ENCODE measurements around the gene C5. TPM values are rescaled to one million over a fixed set of nuclear protein-coding genes. Genes with fewer than 3 reads are reported as not detected.
A peak's percentile ranks its signal among the peaks of the same experiment; 100 is the strongest.

Gene C5
- total RNA-seq, 1 experiment from 2014 or later = 11.5 TPM

DNA sequence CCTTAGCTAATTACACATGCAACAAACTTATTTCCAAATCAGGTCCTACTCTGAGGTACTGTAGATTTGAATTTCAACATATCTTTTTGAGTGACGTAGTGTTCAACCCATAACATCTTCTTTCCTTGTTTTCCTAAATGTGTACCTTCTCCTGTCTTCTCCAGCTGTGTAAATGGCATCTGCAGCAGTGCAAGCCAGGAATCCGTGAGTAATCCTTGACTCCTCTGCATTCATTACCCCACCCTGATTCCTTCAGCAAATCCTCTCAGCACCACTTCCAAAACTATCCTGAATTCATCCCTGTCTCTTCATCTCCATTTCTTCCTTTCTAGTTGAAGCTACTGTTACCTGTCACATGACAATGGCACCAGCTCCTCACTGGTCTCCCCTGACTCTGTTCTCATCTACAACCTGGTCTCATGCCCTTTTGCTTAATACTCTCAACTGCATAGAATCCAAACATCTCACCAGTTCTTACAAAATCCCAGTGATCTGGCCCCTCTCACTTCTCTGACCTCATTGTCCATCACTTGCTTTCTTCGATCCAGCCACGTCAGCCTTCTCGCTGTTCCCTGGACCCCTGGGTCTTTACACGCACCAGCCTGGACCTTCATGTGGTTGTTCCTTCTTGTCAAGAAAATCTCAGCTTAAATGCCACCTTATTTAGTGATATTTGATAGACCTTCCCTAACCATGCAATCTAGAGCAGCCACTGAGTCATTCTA, 108.9 kb downstream of the C5 start:
- peak; percentile 53 for DNase-seq (ENCODE audit: low spot score)

DNA sequence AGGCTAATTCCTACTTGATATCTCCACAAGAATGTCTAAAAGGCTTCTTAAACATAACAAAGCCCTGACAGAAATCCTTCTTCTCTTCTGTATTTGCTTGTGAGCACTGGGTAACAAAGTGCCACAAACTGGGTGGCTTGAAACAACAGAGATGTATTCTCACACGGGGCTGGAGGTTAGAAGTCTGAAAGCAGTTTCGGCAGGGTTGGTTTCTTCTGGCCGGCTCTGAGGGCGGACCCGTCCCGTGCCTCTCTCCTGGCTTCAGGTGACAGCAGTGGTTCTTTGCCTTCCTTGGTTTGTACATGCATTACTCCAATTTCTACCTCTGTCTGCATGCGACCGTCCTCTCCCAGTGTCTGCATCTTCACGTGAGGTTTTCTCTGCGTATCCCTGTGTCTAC, 109.5 kb downstream of the C5 start:
- DNase-seq (ENCODE audit: low spot score) = no peak

DNA sequence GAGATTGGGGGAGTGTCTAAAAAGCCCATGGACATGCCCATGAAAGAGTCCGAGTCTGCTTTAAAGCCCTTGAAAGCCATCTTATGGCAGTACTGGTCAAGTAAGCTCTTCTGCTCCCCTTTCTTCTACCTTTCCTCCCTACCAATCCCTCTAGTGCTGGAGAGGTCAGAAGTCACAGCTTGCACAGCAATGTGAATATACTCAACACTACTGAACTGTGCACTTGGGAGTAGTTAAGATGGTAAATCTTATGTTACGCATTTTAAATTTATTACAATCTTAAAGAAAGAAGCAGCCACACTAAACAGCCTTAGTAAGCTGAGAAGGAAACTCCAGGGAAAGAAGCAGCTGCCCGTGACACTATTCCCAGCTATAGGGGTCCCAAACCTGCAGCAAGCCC, 111.2 kb downstream of the C5 start:
- no peak for DNase-seq (ENCODE audit: low spot score)

GRCh38 chr9:120937596-120937995, 112.5 kb downstream of the C5 start:
- no peak for DNase-seq (ENCODE audit: low spot score)

GRCh38 chr9:120937127-120937526, 112.9 kb downstream of the C5 start:
- DNase-seq (ENCODE audit: low spot score) = no peak

DNA sequence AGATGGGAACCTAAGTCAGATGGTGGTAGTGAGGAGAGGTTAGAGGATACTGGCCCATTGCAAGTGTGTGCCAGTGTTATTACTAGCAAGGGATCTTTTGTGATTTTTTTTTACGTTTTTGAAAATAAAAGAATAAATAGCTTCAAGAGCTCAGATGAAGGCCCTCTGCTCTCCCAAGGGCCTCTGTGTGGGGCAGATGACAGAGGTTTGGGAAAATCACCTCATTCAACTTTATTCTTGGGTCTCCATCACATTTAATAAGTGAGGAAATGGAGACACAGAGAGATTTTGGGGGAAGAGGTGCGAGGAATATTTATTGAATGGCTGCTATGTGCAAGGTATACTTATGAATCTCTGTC, 113.3 kb downstream of the C5 start:
- no peak for DNase-seq (ENCODE audit: low spot score)

- peak; percentile 95 for DNase-seq (ENCODE audit: low spot score)
Measured at GRCh38 chr9:120936011-120936763, 113.9 kb downstream of the C5 start.

GRCh38 chr9:120935383-120935857, 114.7 kb downstream of the C5 start:
- DNase-seq (ENCODE audit: low spot score) = peak; percentile 74

- no peak for DNase-seq (ENCODE audit: low spot score)
Measured at GRCh38 chr9:120934281-120934680, 115.8 kb downstream of the C5 start.

DNA sequence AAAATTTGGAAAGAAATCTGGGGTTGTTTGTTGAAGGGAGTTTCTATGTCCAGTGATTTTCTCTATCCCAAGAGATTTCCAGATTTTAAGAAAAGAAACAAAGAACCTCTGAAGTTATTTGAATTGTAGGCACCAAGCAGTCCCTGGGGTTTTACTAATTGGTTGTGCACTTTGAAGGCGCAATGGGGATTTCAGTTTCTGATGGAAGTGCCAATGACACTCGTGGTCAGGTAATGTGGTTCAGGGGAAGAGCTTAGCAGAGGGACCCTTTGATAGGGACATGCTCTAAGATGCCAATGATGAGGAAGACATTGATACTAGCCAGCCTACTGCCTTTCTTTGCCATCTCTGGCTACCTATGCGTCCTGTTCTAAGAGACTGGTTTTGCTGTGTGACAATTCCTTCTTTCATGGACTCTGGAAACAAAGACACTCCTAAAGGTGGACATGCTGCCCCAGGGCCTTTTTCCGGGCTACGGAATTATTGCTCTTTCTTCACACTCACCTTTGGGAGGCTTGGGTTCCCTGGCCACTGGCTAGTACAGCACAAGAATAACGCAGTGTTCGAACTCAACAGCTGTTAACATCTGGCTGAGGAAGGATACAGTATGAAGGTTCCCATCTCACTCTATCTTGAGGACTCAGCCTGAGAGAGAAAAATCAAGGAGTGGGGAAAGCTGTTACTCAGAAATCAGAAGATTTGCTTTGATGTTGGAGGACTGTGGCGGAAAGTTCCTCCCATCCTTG, 116.6 kb downstream of the C5 start:
- DNase-seq (ENCODE audit: low spot score) = no peak

GRCh38 chr9:120932086-120932823, 117.8 kb downstream of the C5 start:
- no peak for DNase-seq (ENCODE audit: low spot score)

DNA sequence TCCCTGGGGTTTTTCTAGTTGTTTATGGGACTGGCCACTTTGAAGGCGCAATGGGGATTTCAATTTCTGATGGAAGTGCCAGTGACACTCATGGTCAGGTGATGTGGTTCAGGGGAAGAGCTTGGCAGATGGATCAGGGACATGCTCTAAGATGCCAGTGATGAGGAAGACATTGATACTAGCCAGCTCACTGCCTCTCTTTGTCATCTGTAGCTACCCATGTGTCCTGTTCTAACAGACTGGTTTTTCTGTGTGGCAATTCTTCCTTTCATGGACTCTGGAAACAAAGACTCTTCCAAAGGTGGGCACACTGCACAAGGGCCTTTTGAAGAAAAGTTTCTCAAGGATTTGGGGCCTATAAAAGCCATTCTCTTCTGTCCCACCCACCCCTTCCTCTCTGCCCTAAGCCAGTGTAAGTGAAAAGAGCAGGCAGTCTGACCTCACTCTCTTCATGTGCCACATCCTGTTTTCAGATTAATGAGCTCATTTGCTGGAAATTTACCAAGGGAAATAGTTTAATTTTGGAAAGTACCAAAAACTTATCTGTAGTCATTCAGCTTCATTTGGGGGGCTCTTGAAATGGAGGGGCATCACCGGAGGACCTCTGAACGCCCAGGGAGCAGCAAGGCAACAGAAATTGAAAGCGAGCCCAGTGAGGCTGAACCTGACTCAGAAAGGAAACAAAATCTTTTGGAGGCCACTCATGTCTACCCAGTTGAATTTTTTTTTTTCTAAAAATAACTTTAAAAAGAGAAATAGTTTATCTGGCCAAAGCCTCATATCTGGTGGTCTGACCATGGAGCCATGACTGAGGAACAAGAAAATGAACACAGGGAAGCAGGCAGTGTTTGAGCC, 118.6 kb downstream of the C5 start:
- DNase-seq (ENCODE audit: low spot score) = peak; percentile 84

GRCh38 chr9:120929229-120929791, 120.8 kb downstream of the C5 start:
- DNase-seq (ENCODE audit: low spot score) = no peak

GRCh38 chr9:120928483-120929228, 121.4 kb downstream of the C5 start:
- no peak for DNase-seq (ENCODE audit: low spot score)

DNA sequence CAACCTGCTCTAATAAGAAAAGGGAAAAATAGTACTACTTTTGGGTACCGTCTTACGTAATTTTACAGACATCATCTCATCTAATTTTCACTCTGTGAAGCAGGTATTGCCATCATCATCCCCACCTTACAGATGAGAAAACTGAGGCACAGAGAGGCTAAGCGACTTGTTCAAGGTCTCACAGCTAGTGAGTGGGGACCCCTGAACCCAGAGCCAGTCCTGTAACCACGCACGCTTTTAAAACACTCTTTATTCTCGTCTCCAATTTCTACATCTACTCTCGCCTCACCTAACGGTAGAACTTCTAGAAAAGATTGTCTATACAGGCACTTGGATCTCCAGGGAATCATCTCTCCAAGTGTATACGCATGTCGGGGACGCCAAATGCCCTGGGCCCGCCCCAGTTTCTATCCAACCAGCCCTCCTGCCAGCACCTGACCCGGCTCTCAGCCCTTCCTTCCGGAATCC, 122.0 kb downstream of the C5 start:
- no peak for DNase-seq (ENCODE audit: low spot score)

GRCh38 chr9:120927269-120928014, 122.6 kb downstream of the C5 start:
- no peak for DNase-seq (ENCODE audit: low spot score)

GRCh38 chr9:120926397-120926928, 123.6 kb downstream of the C5 start, which contains the start of gene TRAF1:
TRAF1 (minus strand) TSS chr9:120926796; CDS start chr9:120926075, 721 bp downstream.
- DNase-seq (ENCODE audit: low spot score) = peak; percentile 71

All from A172 (cell line).